DMS153 (cell line): ENCODE results near the gene SLC35D2.
"Not testable (repeated sequence)": the region's sequence is repeated elsewhere in the genome, so short reads cannot be mapped to it uniquely, and the experiment has no call there.

Experiments used
- DNase-seq: peaks from one replicate; lab custom pipeline; 2025; lab: John Stamatoyannopoulos, UW

Gene SLC35D2

GRCh38 chr9:96400132-96400910, 16.8 kb upstream of the SLC35D2 start:
- DNase-seq, result no peak

- DNase-seq, result no peak
These were observed 15.8 kb upstream of the SLC35D2 start for GRCh38 chr9:96399325-96399633.

- no peak for DNase-seq
These were observed 15.2 kb upstream of the SLC35D2 start for GRCh38 chr9:96398582-96399324.

GRCh38 chr9:96395964-96396363, 12.5 kb upstream of the SLC35D2 start:
- no peak for DNase-seq

GRCh38 chr9:96394832-96395496, 11.5 kb upstream of the SLC35D2 start:
- no peak for DNase-seq

GRCh38 chr9:96392263-96392662, 8.8 kb upstream of the SLC35D2 start:
- DNase-seq, result no peak

- no peak for DNase-seq
These were observed 7.7 kb upstream of the SLC35D2 start for GRCh38 chr9:96391021-96391765.

- DNase-seq, result no peak
These were observed 4.6 kb upstream of the SLC35D2 start for GRCh38 chr9:96388144-96388543.

GRCh38 chr9:96386157-96386556, 2.6 kb upstream of the SLC35D2 start:
- DNase-seq, result no peak

- no peak for DNase-seq
These were observed 709 bp downstream of the SLC35D2 start for GRCh38 chr9:96382839-96383164.

GRCh38 chr9:96382175-96382574, 1.3 kb downstream of the SLC35D2 start:
- DNase-seq, result no peak

GRCh38 chr9:96381696-96382095, 1.8 kb downstream of the SLC35D2 start:
- DNase-seq, result no peak

- DNase-seq, result no peak
These were observed 2.4 kb downstream of the SLC35D2 start for GRCh38 chr9:96381125-96381524.

- DNase-seq, result no peak
These were observed 4.0 kb downstream of the SLC35D2 start for GRCh38 chr9:96379461-96379860.

- DNase-seq, result no peak
These were observed 5.3 kb downstream of the SLC35D2 start for GRCh38 chr9:96378187-96378586.

- no peak for DNase-seq
These were observed 6.3 kb downstream of the SLC35D2 start for GRCh38 chr9:96376891-96377874.

GRCh38 chr9:96375507-96375906, 8.0 kb downstream of the SLC35D2 start:
- DNase-seq, result not testable (repeated sequence)

GRCh38 chr9:96367943-96368342, 15.6 kb downstream of the SLC35D2 start:
- DNase-seq, result no peak

GRCh38 chr9:96363175-96363967, 20.1 kb downstream of the SLC35D2 start:
- no peak for DNase-seq

GRCh38 chr9:96362119-96362518, 21.4 kb downstream of the SLC35D2 start:
- DNase-seq, result not testable (repeated sequence)
